HG03460 (cell line): ENCODE data around the gene FAM168A.
"Not testable (repeated sequence)": the region's sequence is repeated elsewhere in the genome, so short reads cannot be mapped to it uniquely, and the experiment has no call there.

Source experiments
- ATAC-seq: cut with Tn5 transposase; IDR thresholded peaks from one replicate; pipeline ENCODE4 v1.9.1; 2021; ENCODE audit not compliant: unreplicated experiment

FAM168A gene

DNA sequence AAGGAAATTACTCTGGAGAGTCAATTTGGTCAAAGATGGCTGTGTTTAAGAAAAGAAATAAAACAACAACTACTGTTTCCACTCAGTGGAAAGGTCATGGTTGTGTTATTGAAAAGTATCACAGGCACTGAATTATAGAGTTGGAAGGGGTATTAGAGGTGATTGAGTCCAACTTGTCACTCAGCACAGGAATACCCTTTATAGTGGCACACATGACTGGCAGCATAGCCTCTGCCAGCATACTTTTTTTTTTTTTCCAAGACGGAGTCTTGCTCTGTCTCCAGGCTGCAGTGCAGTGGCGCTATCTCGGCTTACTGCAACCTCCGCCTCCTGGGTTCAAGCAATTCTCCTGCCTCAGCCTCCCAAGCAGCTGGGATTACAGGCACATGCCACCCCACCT lies 161.1 kb downstream of the FAM168A start:
- not testable (repeated sequence) for ATAC-seq

DNA sequence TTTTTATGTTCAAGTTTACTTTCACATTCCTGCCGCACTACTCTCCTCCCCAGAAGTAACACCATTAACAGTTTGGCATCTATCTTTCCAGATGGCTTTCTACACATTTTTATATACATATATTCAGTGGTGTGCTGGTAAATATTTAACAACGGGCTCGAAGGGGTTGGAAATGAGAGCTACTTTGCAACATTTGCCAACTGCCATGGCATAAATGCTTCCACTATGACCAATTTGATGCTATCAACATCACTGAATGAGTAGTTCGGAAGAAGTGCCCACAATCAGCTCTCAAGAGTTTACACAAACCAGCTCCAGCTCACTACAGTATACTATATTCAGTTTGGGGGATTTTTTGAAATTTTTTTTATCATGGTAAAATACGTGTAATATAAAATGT lies 166.5 kb downstream of the FAM168A start:
- ATAC-seq = no peak

DNA sequence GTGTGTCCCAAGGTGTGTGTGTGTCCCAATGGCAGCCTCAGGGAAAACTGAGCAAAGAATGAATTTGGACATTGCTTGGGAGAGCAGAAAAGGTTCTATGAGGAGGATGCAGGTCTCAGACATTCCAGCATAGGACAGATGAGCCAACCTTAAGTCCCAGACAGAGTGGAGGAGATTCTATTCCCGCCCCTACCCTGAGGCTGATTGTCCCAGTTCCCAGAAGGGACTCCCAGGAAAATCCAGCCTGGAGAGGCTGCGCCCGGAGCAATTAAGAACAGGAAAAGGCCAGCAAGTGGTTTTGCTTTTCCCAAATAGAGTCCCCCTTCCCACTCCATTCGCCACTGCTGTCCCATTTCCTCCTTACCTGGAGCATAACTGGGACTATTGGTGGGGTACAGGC lies 167.6 kb downstream of the FAM168A start:
- ATAC-seq = no peak

DNA sequence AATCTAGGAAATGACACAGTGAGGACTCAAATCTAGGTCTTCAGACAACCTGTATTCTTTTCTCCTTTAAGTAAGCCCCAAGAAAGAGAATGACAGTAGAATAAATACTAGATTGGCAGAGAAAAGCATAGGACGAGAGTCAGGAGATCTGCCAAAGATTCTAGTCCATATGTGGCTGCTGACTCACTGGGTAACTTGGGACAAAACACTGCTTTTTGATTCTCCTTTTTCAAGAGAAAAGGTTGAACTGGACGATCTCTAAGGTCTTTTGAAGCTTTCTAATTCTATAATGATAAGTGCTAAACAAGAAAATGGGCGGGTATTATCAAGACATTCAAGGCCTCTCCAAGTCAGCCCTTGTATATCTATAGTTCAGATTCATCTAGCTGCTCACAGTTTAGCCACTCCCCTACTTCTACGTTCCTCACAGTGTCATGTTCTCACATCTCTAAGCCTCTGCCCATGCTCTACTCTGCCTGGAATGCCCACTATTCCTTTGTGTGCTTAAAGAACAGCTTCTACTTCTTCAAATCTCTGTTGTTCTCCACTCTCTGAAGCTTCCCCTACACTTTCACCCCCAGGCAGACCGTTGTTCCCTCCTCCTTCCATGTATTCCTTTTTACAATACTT lies 168.7 kb downstream of the FAM168A start:
- ATAC-seq = no peak

DNA sequence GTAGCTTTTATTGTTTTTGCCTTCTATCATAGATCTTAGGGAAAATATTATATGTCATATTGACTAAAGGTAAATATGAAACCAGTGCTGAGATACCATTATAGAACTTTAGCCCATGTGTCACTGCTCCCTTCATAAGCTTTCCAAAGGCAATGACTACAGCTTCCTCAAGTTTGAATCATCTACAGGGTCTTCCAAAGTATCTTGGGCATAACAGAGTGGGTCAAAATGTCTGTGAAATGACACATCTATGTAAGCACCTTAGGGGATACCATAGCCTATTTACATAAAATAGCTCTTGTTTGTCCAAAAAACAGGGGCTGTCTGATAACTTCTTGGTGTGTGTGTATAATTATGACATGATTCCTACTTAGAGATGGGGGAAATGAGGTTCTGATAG lies 169.2 kb downstream of the FAM168A start:
- no peak for ATAC-seq

DNA sequence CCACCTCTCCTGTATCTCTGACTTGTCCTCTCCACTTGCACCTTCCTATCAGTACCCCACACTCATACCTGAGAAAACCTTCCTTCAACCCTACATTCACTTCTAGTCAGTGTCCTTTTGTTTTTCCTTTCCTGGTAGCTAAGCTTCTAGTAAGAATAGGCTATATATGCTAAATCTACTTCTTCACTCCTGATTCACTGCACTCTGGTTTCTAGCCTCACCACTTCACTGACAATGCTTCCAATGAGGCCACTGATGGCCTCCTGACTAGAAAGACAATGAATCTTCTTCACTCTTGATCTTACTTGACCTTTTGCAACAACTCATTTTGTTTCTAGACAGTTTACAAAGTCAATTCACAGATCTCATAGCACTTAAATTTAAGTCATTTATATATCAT lies 169.7 kb downstream of the FAM168A start:
- ATAC-seq = no peak

DNA sequence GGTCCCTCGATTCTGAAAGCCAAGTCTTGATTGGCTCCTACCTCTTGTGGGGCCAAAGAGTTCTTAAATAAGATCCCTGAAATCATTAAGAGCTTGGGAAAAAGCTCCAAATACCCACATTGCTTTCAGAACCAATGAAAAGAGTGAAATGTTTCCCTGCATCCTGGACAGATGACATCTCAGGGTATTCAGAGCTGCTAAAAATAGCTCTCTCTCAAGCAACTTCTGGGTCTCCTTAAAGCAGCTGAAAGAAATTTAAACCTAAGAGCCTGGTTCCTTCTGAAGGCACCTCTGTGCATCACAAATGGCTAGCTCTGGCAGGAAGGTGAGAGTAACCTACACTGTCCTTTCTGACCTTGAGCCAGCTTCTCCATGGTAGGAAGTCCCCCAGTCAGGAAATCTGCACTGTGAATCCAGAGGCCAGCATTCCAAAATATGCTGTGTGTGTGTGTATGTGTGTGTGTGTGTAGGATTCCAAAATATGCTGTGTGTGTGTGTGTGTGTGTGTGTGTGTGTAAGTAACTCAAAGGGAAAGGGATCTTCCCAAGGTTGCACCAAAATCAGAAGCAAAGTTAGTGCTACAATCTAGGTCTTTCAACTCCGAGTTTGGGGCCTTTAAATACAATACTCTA lies 171.6 kb downstream of the FAM168A start:
- no peak for ATAC-seq

DNA sequence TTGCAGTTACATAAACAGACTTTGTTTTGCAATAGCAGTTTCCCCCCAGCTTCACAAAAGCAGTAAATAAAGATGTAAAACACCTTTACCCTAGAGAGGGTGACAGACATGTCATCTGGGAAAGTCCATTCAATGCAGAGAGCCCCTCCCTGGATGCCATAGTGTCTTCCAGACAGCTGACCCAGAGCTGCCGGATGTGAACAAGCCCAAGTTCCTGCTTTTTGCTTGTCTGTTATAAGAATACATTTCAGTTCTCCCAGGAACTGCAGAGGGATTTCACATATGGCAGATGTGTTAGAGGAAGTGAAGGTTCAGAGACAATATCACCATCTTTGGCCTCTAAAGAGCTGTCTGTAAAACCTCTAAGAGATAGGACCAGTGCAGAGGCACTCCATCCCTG lies 172.8 kb downstream of the FAM168A start:
- ATAC-seq = no peak

DNA sequence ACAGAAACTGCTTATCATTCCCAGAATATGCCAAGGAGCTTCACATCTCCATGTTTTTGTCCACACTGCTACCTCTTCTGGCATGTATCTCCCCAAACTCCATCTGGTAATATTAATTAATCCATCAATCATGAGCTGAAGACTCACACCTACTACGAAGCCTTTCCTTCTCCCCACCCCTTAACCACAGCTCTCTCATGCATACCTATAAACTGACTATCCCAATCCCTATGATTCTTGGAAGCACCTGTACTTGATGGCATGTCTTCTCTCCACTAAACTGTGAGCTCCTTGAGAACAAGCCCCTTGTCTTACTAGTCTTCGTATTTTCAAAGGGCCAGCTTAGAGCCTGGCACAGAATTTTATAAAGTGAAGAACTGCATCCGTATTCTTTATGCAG lies 174.4 kb downstream of the FAM168A start:
- ATAC-seq = no peak

DNA sequence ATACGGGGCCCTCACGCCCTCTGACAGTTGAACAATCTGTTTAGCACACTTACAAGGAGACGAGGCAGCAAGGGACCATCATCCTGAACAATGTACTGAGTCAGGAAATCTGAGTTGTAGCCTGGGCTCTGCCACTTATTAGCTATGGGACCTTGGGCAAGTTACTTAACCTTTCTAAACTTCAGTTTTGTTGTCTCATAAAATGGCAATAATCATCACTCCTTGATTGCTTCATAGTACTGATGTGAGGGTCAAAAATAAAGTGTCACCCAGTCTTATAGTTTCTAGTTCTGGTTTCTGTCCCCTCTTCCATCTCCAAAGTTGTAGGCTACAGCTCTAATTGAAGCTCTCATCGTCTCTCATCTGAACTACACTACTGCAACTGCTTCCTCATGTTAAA lies 175.0 kb downstream of the FAM168A start:
- ATAC-seq = no peak

DNA sequence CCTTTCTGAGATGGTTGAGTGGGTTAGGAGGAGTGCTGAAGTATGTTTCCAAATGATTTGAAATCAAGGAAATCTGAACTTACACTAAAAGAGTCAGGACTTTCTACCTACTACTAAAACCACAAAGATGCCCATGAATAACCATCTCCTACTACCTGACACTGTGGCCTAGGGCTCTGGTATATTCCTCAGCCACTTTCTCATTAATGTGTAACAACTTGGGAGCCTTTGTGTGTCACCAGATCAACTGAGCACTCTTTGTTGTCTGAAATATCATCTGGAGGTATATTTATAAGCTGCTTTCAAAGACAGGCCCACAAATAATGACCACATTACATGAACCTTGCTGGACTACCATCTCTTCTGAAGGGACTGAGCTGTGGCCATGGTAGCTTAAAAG lies 177.8 kb downstream of the FAM168A start:
- no peak for ATAC-seq

DNA sequence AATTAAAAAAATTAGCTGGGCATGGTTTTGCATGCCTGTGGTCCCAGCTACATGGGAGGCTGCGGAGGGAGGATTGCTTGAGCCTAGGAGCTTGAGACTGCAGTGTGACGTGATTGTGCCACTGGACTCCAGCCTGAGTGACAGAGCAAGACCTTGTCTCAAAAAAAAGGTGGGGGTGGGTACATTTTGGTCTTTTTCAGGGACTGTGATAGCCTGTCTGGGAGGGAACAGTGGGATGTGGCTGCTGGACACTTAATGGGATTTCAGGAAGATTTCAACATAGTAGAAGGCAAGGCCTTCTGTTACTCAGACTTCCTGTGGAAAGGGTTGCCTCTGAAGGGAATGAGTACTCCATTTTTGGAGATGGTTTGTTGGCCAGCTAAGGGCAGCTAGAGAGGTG lies 181.1 kb downstream of the FAM168A start:
- no peak for ATAC-seq

DNA sequence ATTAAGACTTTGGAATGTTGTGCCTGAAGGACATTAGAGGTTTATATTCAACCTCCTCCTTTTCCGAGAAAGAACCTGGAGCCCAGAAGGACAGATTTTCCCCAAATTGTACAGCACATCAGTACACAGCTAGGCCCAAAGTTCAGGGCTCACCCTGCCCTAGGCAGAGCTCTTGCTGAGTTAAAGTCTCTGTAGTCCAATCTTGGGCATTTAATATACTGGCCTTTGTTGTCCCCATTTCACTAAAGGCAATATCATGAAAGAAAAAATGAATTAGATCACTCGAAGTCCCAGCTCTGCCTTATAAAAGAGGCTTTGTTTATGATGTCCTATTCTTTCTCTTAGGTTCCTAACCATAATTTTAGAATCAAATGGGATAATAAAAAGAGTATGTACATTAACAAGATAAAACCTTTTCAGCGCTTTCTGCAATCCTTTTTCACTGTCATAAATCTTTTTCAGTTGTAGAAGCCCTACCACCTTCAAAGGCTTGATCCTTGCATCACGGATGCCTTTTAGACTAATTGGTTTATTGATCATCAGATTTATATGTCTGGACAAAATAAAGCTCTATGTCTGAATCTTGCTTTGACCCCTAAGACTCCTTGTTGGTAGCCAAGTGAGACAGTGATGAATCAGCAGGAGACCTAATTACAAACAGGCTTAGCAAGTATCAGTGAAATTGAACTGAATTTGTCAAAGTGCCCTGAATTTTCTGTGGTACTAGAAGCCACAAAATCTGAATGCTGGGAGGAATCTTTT lies 181.9 kb downstream of the FAM168A start:
- no peak for ATAC-seq

DNA sequence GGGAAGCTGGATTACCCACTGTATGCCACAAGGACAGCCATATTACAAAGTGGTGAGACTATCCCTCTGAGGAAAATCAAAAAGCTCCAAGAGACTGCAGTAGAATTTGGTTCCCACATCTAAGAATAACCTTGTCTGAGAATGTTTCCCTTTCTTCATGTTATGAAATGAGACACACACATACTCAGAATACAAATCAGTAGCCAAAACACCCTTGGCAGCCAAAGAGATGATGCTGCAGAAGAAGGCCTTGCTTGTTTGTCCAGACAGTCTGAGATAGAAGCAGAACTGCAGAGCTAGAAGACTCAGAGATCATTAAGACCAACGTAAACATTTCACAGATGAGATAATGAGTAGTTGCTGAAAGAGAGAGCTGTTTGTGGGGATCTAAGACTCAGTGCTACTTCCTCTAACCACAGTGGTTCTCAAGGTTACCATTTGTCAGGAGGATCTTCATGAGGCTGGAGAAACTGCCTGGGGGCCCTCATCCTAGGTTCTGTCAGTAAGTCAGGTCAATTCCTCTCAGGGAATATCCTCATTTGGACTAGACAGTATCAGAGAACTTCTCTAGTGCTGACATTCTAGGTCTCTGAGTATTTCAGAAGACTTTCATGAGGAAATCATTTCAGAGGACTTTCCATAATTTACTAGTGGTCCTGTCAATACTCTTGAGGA lies 182.8 kb downstream of the FAM168A start:
- ATAC-seq = peak; percentile 42

DNA sequence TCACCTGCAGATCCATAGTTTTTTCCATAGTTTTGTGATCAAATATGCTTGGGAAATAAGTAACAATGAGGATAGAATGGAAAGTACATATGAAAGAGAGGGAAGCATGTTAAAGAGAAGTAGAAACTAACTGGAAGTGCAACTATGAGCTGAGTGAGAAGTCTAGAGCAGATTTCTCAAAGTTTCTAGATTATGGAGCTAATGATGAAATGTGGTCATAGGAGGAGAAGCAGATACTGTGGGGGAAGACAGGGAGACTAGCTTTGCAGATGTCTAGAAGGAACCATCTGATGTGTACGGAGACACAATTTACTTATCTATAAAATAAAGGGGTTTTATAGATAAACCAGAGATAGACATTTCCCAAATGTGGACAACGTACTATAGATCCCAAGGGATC lies 184.7 kb downstream of the FAM168A start:
- no peak for ATAC-seq

DNA sequence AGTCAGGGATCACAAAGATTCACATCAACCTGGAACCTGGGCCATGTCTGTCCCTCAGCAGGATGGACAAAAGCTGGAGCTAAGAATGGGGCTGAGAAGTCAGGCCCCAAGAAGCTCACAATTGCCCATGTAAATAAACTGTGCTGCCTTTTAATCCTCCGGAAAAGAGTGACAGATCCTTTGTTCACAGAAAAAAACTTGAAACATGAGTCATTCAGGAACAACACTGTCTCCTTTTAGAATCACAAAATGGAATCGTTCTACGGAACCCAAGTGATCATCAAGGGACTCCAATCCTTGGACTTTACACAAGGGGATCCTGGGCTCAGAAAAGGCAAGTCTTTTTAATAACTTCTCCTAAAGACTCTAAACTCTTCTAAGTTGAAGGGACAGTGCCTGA lies 185.6 kb downstream of the FAM168A start:
- no peak for ATAC-seq

DNA sequence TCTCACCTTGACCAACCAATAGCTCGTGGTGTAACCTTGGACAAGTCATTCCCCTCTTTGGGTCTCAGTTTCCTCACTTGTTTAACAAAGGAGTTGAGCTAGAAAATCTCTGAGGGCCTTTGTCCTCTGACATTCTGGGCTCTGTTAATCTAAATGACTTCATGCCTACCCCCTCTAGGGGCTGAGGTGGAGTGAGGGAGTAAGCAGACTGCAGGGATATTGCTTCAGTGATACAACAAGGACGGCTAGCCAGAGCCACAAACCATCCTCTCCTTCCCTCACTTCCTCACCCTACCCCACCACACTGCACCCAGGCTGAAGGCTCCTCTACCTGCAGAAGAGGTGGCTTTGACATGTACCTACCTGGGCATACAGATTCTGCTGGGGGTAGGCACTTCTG lies 186.9 kb downstream of the FAM168A start:
- no peak for ATAC-seq

DNA sequence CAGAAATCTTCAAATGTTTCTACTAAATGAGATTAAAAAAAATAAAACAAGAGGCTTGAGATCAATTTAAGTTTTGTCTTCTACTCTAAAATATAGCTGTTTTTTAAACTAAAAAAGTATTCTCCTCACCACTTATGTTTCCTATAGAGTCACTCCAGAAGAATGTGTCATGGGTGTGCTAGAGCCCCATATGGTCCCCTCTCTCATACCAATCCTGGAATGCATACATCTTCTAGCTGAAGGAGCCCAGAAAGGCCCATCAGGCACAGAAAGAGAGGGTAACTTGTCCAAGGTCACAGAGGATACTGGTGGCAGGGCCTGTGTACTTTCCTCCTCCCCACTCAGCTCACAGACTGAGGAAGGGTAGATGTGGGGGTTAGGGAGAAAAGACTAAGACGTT lies 187.3 kb downstream of the FAM168A start:
- no peak for ATAC-seq

DNA sequence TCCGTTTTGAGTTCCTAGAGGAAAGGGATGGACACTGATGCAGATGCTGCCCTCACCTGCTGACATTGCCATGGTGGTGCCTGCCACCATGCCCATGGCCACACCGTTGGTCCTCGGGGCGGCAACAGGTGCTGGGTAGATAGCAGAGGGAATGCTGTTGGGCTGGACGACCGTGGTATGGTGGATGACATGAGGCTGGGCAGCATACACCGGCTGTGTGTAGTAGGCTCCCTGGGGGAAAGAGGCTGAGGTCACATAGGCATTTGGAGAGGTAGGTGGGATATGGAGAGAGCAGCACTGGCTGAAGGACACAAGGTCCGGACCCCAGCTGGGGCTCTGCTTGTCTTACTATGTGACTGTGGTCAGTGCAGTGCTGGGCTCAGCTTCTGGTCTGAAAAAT lies 188.5 kb downstream of the FAM168A start:
- no peak for ATAC-seq

DNA sequence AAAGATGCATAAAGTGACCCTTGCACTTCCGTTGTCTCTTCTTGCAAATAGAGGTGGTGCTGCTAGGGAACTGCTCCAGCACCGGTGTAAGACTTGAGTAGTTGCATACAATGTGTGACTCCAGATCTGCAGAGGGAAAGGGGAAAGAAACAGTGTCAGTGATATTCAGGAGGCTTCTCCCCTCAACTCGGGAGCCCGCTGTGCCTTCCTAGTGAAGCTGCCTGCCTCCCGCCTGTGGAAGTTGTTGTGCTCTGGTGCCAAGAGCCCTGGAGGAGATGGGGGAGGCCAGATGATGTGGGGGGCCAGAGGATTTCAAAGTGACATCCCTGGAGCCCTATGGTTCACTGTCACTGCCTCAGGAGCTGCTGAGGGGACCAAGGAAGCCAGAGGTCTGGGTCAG lies 191.3 kb downstream of the FAM168A start:
- no peak for ATAC-seq

DNA sequence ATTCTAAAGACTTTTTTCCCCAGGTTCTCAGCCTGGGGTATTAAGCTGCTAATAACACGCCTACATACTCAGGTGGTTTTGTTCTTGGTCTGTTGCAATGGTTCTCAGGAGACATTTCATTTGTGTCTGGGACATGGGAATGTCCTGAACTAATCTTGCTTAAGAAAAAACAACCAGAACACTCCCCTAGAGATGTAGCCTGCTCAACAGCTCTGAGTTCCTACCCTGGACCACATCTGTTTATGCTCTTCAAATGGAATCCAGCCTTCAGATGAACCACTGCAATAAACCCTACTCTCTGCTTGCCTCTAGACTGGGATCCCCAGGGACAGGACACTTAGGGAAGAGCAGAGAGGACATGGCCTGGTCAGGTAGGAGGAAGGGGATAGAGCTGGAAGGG lies 191.8 kb downstream of the FAM168A start:
- no peak for ATAC-seq

DNA sequence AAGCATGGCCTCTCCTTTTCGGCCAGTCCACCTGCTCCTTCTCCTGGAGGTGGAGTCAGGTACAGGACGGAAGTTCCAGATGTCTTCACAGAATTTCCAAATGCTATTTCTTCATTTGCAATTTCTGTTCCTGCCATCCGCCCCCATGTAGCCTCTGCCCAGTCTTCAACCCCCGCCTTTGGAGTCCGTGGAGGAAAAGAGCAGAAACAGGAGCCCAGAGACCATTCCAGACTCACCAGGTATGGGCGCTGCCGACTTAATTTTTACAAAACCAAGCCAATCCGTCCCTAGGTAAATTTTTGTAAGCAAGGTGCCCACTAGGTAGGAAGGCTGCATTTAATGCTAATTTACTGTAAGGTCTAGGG lies 192.8 kb downstream of the FAM168A start:
- no peak for ATAC-seq
